SU-DHL-6 (cell line): ENCODE results near the gene GRM5.

Experiments
- EZH2phosphoT487 ChIP-seq: fragments of 200-600 bp; sonication (generic), shearing (Covaris generic); conservative IDR thresholded peaks from 2 replicates; pipeline ENCODE4 v1.6.1; 2018; ENCODE audit warnings: mild to moderate bottlenecking, antibody characterized with exemption, low read length, moderate library complexity, mixed read lengths
- TF ChIP-seq, protein P1 (sequence below): fragments of 200-600 bp; sonication (generic); IDR thresholded peaks from one replicate; pipeline ENCODE4 v1.5.1; 2017; ENCODE audit warnings: antibody characterized with exemption, mild to moderate bottlenecking, low read length, moderate library complexity; ENCODE audit not compliant: insufficient read depth, poor library complexity, severe bottlenecking

- TF ChIP-seq, protein P1, sequence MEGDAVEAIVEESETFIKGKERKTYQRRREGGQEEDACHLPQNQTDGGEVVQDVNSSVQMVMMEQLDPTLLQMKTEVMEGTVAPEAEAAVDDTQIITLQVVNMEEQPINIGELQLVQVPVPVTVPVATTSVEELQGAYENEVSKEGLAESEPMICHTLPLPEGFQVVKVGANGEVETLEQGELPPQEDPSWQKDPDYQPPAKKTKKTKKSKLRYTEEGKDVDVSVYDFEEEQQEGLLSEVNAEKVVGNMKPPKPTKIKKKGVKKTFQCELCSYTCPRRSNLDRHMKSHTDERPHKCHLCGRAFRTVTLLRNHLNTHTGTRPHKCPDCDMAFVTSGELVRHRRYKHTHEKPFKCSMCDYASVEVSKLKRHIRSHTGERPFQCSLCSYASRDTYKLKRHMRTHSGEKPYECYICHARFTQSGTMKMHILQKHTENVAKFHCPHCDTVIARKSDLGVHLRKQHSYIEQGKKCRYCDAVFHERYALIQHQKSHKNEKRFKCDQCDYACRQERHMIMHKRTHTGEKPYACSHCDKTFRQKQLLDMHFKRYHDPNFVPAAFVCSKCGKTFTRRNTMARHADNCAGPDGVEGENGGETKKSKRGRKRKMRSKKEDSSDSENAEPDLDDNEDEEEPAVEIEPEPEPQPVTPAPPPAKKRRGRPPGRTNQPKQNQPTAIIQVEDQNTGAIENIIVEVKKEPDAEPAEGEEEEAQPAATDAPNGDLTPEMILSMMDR = no peak
- TF ChIP-seq EZH2phosphoT487 = no peak
Measured at GRCh38 chr11:88739524-88739923, 326.3 kb downstream of the GRM5 start.
